Stimulated activated CD4-positive, alpha-beta T cell treated with anti-CD3 and anti-CD28 coated beads, Interleukin-4, amount 100 ng/mL, for 1 hour (primary cell): Measurements from ENCODE around the gene ASIC4.

Experiments
- DNase-seq: peaks from one replicate; pipeline ENCODE4 v3.0.0-alpha.2; 2020

ASIC4 gene

GRCh38 chr2:219516888-219517287 is 2.6 kb downstream of the ASIC4 start:
- no peak for DNase-seq

- no peak for DNase-seq
Observed at GRCh38 chr2:219517954-219518778, 3.9 kb downstream of the ASIC4 start.

GRCh38 chr2:219519526-219519916 is 5.2 kb downstream of the ASIC4 start:
- DNase-seq = no peak

- no peak for DNase-seq
Observed at GRCh38 chr2:219520079-219520478, 5.8 kb downstream of the ASIC4 start.

- DNase-seq = no peak
Observed at GRCh38 chr2:219521066-219521880, 7.0 kb downstream of the ASIC4 start.

DNA sequence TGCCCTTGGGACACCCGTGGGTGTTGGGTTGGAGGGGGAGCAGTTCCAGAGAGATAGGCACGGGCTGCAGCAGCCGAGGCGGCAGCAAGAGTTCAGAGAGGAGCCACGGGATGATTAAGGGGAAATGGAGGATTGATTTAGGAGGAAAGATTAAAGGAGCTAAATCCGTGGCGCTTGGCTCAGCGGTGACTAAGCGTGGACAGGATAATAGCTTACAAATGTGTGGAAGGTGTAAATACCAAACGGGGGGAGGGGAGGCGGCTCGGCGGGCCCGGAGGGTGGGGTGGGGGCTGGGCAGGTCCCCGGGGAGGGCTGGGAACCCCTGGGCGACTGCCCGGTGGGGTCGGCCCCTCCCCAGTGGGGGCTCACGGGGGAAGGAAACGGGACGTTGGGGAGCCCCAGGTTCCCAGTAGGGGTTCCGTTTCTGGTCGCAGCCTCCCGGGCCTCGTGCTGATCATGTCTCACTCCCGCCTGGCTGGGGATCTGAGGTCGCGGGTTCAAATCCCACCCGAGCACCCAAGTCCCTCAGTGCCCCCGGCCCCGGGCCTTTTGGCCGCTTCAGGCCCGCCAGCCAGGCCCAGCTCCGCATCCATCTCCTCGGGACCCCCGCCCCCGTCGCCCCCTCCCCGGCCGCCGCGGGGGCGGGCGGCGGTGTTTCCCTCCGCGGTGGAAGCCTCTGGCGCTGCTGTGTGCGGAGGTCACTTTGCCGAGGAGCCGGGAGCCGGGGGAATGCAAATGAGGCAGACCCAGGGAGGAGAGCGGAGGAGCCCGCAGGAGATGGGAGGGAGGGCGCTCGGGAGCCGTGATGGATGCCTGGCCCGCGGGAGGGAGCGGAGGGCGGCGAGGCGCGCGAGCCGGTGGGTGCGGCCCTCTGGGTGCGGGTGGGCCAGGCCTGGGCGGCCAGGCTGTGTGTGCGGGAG is 8.1 kb downstream of the ASIC4 start:
- no peak for DNase-seq

GRCh38 chr2:219523031-219523671 is 8.9 kb downstream of the ASIC4 start:
- no peak for DNase-seq

- DNase-seq = no peak
Observed at GRCh38 chr2:219524817-219525216, 10.5 kb downstream of the ASIC4 start.

DNA sequence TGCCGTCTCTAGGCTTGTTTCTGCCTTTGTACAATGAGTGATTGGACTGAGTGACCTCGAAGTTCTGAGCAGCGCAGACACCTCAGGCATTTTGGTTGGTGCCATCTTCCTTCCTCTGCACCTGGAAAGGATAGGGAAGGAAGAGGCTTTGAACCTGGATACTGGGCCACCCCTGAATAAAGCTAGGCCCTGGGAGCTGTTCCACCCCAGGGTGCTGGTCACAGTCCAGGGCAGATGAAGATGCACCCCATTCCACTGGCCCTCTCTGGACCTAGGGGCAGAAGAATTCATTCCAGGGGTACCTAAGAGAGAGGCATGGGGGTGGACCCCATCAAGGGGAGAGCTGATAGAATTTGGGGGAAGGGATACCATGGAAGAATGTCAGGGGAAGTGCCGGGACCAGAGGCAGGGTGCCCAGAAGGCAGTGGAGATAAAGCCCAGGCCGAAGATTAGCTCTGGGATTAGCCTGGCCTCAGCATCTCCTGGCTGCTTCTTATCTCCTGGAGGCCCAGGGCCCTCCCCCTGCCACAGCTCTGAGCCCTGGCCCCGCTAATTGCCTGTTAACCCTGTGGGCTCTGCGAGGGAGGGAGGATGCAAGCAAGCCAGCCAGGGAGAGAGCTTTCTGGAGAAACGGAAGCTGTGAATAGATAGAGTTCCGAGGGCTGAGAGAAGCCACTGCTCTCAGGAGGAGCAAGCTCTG is 11.4 kb downstream of the ASIC4 start:
- DNase-seq = no peak

DNA sequence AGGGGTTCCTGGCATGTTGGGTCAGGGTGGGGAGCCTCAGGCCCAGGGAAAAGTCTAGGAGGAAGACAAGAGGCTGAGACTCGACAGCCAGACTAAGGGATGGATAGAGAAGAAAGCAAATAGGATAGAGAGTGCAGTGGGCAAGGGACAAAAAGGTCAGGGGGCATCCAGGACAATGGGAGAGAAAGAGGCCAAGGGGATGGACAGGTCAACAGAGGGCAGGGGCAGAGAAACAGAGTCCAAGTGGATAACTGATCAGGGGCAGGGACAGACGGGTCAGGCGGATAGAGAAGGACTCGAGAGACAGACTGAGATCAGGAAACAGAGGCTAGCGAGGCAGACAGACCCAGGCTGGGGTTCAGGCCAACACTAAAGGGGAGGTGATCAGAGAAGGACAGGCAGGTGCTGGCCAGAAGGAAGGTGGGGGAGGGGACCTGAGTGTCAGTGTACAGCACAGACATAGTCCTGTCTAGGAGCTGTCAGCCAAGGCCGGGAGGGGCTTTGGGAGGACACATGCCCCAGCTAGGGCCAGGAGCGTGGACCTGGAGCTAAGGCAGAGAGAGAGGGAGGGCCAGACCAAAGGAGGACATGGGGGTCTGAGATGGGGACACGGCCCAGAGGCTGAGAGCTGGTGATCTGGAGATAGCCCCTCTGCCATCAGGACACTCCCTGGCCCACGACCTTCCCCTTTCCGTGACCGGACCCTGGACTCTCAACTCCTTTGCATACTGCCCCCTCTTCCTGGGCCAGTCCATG is 12.2 kb downstream of the ASIC4 start:
- no peak for DNase-seq

- DNase-seq = no peak
Observed at GRCh38 chr2:219527076-219527394, 12.8 kb downstream of the ASIC4 start.

DNA sequence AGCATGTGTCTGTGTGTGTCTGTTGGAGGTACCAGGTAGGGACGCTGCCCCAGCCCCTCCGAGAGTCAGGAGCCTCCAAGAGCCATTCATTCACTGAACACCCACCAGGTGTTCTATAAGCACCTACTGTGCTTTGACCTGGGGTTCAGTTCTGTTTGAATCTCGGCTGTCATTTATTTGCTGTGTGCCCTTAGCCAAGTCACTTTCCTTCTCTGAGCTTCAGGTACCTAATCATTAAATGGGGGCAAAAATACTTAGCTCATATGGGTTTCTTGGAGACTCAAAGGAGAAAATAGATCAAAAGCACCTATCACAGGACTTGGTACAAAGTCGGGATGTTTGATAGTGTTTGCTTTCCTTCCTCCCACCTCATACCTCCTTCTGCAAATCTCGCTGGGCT is 13.2 kb downstream of the ASIC4 start:
- no peak for DNase-seq

- peak; percentile 89 for DNase-seq
Observed at GRCh38 chr2:219530048-219530963, 16.0 kb downstream of the ASIC4 start.

GRCh38 chr2:219531639-219532377 is 17.5 kb downstream of the ASIC4 start:
- DNase-seq = no peak

- DNase-seq = no peak
Observed at GRCh38 chr2:219532378-219532649, 18.0 kb downstream of the ASIC4 start.

- DNase-seq = no peak
Observed at GRCh38 chr2:219533930-219534661, 19.8 kb downstream of the ASIC4 start.

- DNase-seq = no peak
Observed at GRCh38 chr2:219536425-219536824, 22.1 kb downstream of the ASIC4 start.

DNA sequence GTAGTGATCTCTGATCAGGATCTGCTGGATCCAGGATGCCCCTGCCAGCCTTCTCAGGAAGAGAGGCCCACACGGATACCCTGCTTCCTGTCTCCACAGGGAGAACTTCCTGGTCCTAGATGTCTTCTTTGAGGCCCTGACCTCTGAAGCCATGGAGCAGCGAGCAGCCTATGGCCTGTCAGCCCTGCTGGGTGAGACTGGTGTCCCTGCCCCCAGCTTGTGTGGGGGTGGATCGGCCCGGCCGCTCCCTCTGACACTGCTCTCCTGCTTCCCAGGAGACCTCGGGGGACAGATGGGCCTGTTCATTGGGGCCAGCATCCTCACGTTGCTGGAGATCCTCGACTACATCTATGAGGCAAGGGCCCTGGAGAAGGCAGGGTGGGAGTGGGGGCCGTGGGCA is 22.7 kb downstream of the ASIC4 start:
- no peak for DNase-seq
